ENCODE results near the gene PRIM2.
"Not testable (repeated sequence)": the region's sequence is repeated elsewhere in the genome, so short reads cannot be mapped to it uniquely, and the experiment has no call there.

The PRIM2 gene

DNA sequence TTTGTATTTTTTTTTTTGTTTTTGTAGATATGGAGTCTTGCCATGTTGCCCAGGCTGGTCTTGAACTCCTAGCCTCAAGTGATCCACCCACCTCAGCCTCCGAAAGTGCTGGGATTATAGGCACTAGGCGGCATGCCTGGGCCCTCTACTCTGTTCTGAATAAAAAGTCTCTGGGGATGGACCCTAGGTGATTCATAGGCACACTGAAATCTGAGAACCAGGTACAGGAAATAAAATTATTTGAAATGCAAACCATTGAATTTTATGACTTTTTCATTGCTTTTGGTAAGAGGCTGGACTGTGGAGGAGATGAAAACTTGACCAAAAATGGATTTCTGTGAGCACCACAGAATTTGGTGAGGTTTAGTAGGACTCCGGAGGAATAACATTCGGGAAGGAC lies 117.5 kb downstream of the PRIM2 start:
- DNase-seq = no peak
- Histone ChIP-seq H3K27ac (ENCODE audit: insufficient read depth, low read length, poor library complexity, severe bottlenecking) (no peak overlapping the region), H3K36me3 (ENCODE audit: control insufficient read depth, insufficient read depth, low read length) (no peaks in the 10 kb centered on the region), H3K4me1 (ENCODE audit: control insufficient read depth, insufficient read depth, low read length, poor library complexity, severe bottlenecking) (no peaks in the 10 kb centered on the region), H3K4me3 (ENCODE audit: insufficient read depth, low read depth, low read length, poor library complexity, severe bottlenecking) (no peak overlapping the region), H3K27me3 (replicated peaks; ENCODE audit: control insufficient read depth, insufficient read depth, low read length, poor library complexity, severe bottlenecking) (no peaks in the 10 kb centered on the region), H3K9me3 (ENCODE audit: control insufficient read depth, low read length) (no peaks in the 10 kb centered on the region)

DNA sequence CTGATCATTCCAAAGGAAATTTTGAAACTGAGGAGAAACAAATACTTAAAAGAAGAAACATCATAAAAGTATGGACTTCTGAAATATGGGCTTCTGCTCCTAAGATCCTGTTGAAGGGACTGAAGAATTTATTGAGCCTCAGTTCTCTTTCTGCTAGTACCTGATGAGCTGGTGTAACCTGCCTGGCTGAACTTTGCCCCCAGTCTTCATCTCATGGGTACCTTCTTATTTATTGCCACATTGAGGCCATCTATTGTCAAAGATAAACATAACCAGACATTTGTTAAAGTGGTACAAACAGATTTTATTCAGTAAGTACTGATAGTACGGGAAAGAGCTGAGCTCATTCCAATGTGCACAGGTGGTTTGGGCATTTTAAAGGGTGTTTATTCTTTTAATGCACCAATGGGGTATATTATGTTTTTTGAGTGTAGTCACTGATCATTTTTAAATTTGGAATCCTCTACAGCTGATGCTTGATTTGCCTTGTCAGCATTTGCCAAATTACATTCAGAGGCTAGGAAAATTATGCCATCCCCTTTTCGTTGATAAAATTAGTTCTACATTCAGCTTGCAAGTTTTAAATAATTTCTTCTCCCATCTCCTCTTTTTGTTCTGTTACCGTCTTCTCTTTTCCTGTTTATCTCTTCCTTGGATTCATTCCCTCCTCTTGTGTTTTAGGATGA lies 118.2 kb downstream of the PRIM2 start:
- Histone ChIP-seq H3K36me3 (ENCODE audit: control insufficient read depth, insufficient read depth, low read length) (no peaks in the 10 kb centered on the region), H3K9me3 (ENCODE audit: control insufficient read depth, low read length) (no peaks in the 10 kb centered on the region), H3K4me1 (ENCODE audit: control insufficient read depth, insufficient read depth, low read length, poor library complexity, severe bottlenecking) (no peaks in the 10 kb centered on the region), H3K27me3 (replicated peaks; ENCODE audit: control insufficient read depth, insufficient read depth, low read length, poor library complexity, severe bottlenecking) (no peaks in the 10 kb centered on the region), H3K4me3 (ENCODE audit: insufficient read depth, low read depth, low read length, poor library complexity, severe bottlenecking) (no peak overlapping the region), H3K27ac (ENCODE audit: insufficient read depth, low read length, poor library complexity, severe bottlenecking) (no peak overlapping the region)
- DNase-seq = no peak

DNA sequence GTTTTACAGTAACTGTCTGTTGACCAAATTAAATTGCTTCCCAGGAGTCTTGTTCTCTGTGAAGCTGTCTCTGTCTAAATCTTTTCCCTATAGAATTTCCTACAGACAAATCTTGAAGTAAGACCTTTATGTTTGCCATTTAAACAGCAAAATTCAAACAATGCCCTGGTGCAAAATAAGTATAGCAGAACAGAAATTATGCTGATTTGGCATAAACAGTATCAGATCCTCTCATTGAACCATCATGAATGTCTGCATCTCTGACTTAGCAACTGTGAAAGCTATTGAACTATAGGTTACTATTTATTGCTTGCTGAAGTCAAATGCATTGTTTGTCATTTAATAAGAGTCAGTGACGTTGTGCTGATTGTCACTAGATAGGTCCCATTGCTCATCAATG lies 123.3 kb downstream of the PRIM2 start:
- H3K27me3 ChIP-seq (replicated peaks; ENCODE audit: control insufficient read depth, insufficient read depth, low read length, poor library complexity, severe bottlenecking) = not testable (repeated sequence)

GRCh38 chr6:57442133-57442532 lies 124.7 kb downstream of the PRIM2 start:
- not testable (repeated sequence) for H3K27ac ChIP-seq (ENCODE audit: insufficient read depth, low read length, poor library complexity, severe bottlenecking); H3K9me3 ChIP-seq (ENCODE audit: control insufficient read depth, low read length); H3K36me3 ChIP-seq (ENCODE audit: control insufficient read depth, insufficient read depth, low read length); H3K4me3 ChIP-seq (ENCODE audit: insufficient read depth, low read depth, low read length, poor library complexity, severe bottlenecking); H3K4me1 ChIP-seq (ENCODE audit: control insufficient read depth, insufficient read depth, low read length, poor library complexity, severe bottlenecking); DNase-seq; H3K27me3 ChIP-seq (replicated peaks; ENCODE audit: control insufficient read depth, insufficient read depth, low read length, poor library complexity, severe bottlenecking)

More for the DNA sequence above, 123.3 kb downstream of the PRIM2 start:
- not testable (repeated sequence) for DNase-seq; H3K9me3 ChIP-seq (ENCODE audit: control insufficient read depth, low read length); H3K4me3 ChIP-seq (ENCODE audit: insufficient read depth, low read depth, low read length, poor library complexity, severe bottlenecking); H3K27ac ChIP-seq (ENCODE audit: insufficient read depth, low read length, poor library complexity, severe bottlenecking); H3K4me1 ChIP-seq (ENCODE audit: control insufficient read depth, insufficient read depth, low read length, poor library complexity, severe bottlenecking); H3K36me3 ChIP-seq (ENCODE audit: control insufficient read depth, insufficient read depth, low read length)

DNA sequence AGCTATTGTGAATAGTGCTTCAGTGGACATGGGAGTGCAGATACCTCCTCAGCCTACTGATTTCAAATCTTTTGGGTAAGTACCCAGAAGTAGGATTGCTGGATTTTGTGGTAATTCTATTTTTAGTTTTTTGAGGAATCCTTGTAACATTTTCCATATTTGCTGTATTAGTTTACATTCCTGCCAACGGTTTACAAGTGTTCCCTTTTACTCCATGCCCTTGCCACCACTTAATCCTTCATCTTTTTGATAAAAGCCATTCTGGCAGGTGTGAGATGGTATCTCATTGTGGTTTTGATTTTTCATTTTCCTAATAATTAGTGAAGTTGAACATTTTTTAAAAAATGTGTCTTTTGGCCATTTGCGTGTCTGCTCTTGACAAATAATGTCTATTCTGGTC lies 125.8 kb downstream of the PRIM2 start:
- not testable (repeated sequence) for H3K4me1 ChIP-seq (ENCODE audit: control insufficient read depth, insufficient read depth, low read length, poor library complexity, severe bottlenecking); H3K4me3 ChIP-seq (ENCODE audit: insufficient read depth, low read depth, low read length, poor library complexity, severe bottlenecking); H3K9me3 ChIP-seq (ENCODE audit: control insufficient read depth, low read length); H3K27me3 ChIP-seq (replicated peaks; ENCODE audit: control insufficient read depth, insufficient read depth, low read length, poor library complexity, severe bottlenecking); H3K27ac ChIP-seq (ENCODE audit: insufficient read depth, low read length, poor library complexity, severe bottlenecking); H3K36me3 ChIP-seq (ENCODE audit: control insufficient read depth, insufficient read depth, low read length); DNase-seq

- not testable (repeated sequence) for H3K36me3 ChIP-seq (ENCODE audit: control insufficient read depth, insufficient read depth, low read length); H3K4me1 ChIP-seq (ENCODE audit: control insufficient read depth, insufficient read depth, low read length, poor library complexity, severe bottlenecking); H3K27me3 ChIP-seq (replicated peaks; ENCODE audit: control insufficient read depth, insufficient read depth, low read length, poor library complexity, severe bottlenecking); H3K4me3 ChIP-seq (ENCODE audit: insufficient read depth, low read depth, low read length, poor library complexity, severe bottlenecking); H3K9me3 ChIP-seq (ENCODE audit: control insufficient read depth, low read length); H3K27ac ChIP-seq (ENCODE audit: insufficient read depth, low read length, poor library complexity, severe bottlenecking); DNase-seq
Measured at GRCh38 chr6:57444787-57445186, 127.4 kb downstream of the PRIM2 start.

- not testable (repeated sequence) for H3K27ac ChIP-seq (ENCODE audit: insufficient read depth, low read length, poor library complexity, severe bottlenecking); H3K36me3 ChIP-seq (ENCODE audit: control insufficient read depth, insufficient read depth, low read length)
Measured at GRCh38 chr6:57445379-57445778, 127.9 kb downstream of the PRIM2 start.

GRCh38 chr6:57445790-57446468 lies 128.5 kb downstream of the PRIM2 start:
- not testable (repeated sequence) for H3K4me3 ChIP-seq (ENCODE audit: insufficient read depth, low read depth, low read length, poor library complexity, severe bottlenecking); DNase-seq; H3K27me3 ChIP-seq (replicated peaks; ENCODE audit: control insufficient read depth, insufficient read depth, low read length, poor library complexity, severe bottlenecking); H3K27ac ChIP-seq (ENCODE audit: insufficient read depth, low read length, poor library complexity, severe bottlenecking); H3K4me1 ChIP-seq (ENCODE audit: control insufficient read depth, insufficient read depth, low read length, poor library complexity, severe bottlenecking); H3K9me3 ChIP-seq (ENCODE audit: control insufficient read depth, low read length); H3K36me3 ChIP-seq (ENCODE audit: control insufficient read depth, insufficient read depth, low read length)

More at GRCh38 chr6:57445379-57445778, 127.9 kb downstream of the PRIM2 start:
- H3K27me3 ChIP-seq (replicated peaks; ENCODE audit: control insufficient read depth, insufficient read depth, low read length, poor library complexity, severe bottlenecking); H3K4me1 ChIP-seq (ENCODE audit: control insufficient read depth, insufficient read depth, low read length, poor library complexity, severe bottlenecking); H3K9me3 ChIP-seq (ENCODE audit: control insufficient read depth, low read length); H3K4me3 ChIP-seq (ENCODE audit: insufficient read depth, low read depth, low read length, poor library complexity, severe bottlenecking); DNase-seq: not testable (repeated sequence)

- H3K27me3 ChIP-seq (replicated peaks; ENCODE audit: control insufficient read depth, insufficient read depth, low read length, poor library complexity, severe bottlenecking); H3K4me1 ChIP-seq (ENCODE audit: control insufficient read depth, insufficient read depth, low read length, poor library complexity, severe bottlenecking); H3K4me3 ChIP-seq (ENCODE audit: insufficient read depth, low read depth, low read length, poor library complexity, severe bottlenecking); H3K36me3 ChIP-seq (ENCODE audit: control insufficient read depth, insufficient read depth, low read length); DNase-seq; H3K9me3 ChIP-seq (ENCODE audit: control insufficient read depth, low read length); H3K27ac ChIP-seq (ENCODE audit: insufficient read depth, low read length, poor library complexity, severe bottlenecking): not testable (repeated sequence)
Measured at GRCh38 chr6:57449496-57450066, 132.2 kb downstream of the PRIM2 start.

- not testable (repeated sequence) for H3K9me3 ChIP-seq (ENCODE audit: control insufficient read depth, low read length); H3K4me1 ChIP-seq (ENCODE audit: control insufficient read depth, insufficient read depth, low read length, poor library complexity, severe bottlenecking); H3K27me3 ChIP-seq (replicated peaks; ENCODE audit: control insufficient read depth, insufficient read depth, low read length, poor library complexity, severe bottlenecking); H3K36me3 ChIP-seq (ENCODE audit: control insufficient read depth, insufficient read depth, low read length); H3K4me3 ChIP-seq (ENCODE audit: insufficient read depth, low read depth, low read length, poor library complexity, severe bottlenecking); H3K27ac ChIP-seq (ENCODE audit: insufficient read depth, low read length, poor library complexity, severe bottlenecking); DNase-seq
Measured at GRCh38 chr6:57459781-57460180, 142.4 kb downstream of the PRIM2 start.
